ENCODE measurements around the gene ZNF565. TPM values are rescaled to one million over a fixed set of nuclear protein-coding genes. Genes with fewer than 3 reads are reported as not detected.
A peak's percentile ranks its signal among the peaks of the same experiment; 100 is the strongest.

ZNF565 gene
- total and polyA plus RNA-seq, 2 donors: 3.0 to 3.1 TPM

DNA sequence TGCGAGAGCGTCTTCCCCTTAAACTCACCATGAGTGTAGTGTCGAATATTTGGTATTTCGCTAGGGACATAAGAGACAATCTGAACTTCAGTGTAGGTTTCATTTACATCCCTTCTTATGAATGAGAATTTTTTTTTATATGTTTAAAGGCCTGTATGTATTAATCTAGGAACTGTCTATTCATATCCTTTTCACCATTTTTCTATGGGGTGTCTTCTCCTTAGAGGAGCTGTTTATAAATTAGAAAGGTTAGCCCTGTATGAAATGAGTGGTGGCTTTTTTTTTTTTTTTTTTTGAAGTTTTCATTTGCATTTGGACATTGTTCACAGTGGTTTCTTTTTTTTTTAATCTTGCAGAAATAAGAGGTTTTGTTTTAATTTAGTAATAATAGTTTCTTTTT, 8.0 kb upstream of the ZNF565 start:
- no peak overlapping the region for H3K4me3 ChIP-seq (ENCODE audit: low read length in 2 of 2)
- WGBS: 97% methylated on average over 4 of the region's 4 CpGs
- no peaks in the 10 kb centered on the region for H3K27me3 ChIP-seq (ENCODE audit: control insufficient read depth in 2 of 2, insufficient read depth in 1 of 2, low read length in 1 of 2)
- no peaks in the 10 kb centered on the region for H3K4me1 ChIP-seq (ENCODE audit: control insufficient read depth in 2 of 2, insufficient read depth in 2 of 2, low read length in 2 of 2)
- no peak overlapping the region for H3K27ac ChIP-seq (ENCODE audit: low read depth in 1 of 2, low read length in 1 of 2)
- H3K9me3 ChIP-seq (ENCODE audit: control insufficient read depth in 2 of 2, insufficient read depth in 1 of 2, low read length in 1 of 2): peaks cover 5 to 8% of the 10 kb centered on the region in 2 donors
- H3K36me3 ChIP-seq (ENCODE audit: control insufficient read depth in 2 of 2, insufficient read depth in 2 of 2, low read length in 1 of 2): peaks cover 31 to 50% of the 10 kb centered on the region in 2 donors
- no peak for DNase-seq (ENCODE audit: low read depth in 6 of 9, low spot score in 9 of 9)

DNA sequence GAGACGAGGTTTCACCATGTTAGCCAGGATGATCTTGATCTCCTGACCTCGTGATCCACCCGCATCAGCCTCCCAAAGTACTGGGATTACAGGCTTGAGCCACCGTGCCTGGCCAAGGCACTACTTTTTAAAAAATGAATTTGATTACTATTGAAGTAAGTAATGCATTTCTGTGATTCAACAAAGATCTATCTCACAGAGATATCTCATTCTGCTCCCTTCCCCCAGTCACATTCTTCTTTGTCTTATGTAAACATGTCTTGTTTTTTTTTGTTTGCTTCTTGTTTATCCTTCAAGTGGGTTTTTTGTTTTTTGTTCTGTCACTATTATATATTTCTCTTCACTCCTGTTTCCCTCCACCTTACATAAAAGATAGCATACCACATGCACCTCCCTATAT, 7.0 kb upstream of the ZNF565 start:
- WGBS: 96% methylated on average over 4 of the region's 4 CpGs
- Histone ChIP-seq H3K27ac (ENCODE audit: low read depth in 1 of 2, low read length in 1 of 2) (no peak overlapping the region), H3K9me3 (ENCODE audit: control insufficient read depth in 2 of 2, insufficient read depth in 1 of 2, low read length in 1 of 2) (peaks cover 0 to 8% of the 10 kb centered on the region in 2 donors), H3K36me3 (ENCODE audit: control insufficient read depth in 2 of 2, insufficient read depth in 2 of 2, low read length in 1 of 2) (peaks cover 25 to 42% of the 10 kb centered on the region in 2 donors), H3K4me1 (ENCODE audit: control insufficient read depth in 2 of 2, insufficient read depth in 2 of 2, low read length in 2 of 2) (no peaks in the 10 kb centered on the region), H3K4me3 (ENCODE audit: low read length in 2 of 2) (no peak overlapping the region), H3K27me3 (ENCODE audit: control insufficient read depth in 2 of 2, insufficient read depth in 1 of 2, low read length in 1 of 2) (no peaks in the 10 kb centered on the region)
- DNase-seq (ENCODE audit: low read depth in 6 of 9, low spot score in 9 of 9): no peak

DNA sequence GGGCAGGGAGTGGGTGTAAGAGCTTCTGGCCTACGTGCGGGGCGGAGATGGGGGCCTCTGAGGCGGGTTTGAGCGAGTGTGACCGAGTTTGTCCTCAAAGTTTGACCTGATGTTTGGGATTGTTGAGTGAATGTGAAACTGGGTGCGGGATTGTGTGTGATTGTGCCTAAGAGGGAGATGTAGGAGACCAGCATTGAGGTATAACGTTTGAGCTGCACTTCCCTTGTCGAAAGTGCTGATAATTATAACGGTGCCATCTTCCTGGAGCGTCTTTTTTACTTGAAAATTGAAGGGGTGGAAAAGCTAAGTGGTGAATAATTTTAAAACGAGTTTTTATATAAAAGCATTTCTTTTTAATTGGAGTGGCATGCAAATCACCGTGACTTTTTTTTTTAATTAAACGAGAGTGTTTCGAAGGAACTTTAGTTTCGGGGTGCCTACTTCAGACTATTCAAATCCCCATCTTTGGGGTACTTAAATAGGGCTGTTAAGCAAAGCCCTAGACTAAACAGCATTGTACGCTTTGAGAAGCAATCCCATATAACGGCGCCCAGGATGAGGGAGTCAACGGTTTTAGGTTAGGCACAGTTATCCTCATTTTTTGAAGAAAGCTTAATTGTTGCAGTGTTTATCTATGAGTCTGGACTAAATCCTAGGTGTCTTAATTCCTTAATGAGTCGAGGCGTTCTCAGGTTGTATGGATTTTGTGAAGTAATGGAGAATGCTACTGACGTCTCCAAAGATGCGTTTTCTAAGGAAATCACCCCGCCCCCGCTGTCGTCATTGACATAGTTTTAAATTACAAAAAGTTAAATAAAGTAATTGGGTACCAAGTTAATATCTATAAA, 1.0 kb upstream of the ZNF565 start:
- peak in 6 of 9 donors; percentile 4 to 68 (median 36) for DNase-seq (ENCODE audit: low read depth in 6 of 9, low spot score in 9 of 9)
- peak overlapping the region; percentile 94 to 95 for H3K27ac ChIP-seq (ENCODE audit: low read depth in 1 of 2, low read length in 1 of 2)
- H3K27me3 ChIP-seq (ENCODE audit: control insufficient read depth in 2 of 2, insufficient read depth in 1 of 2, low read length in 1 of 2): no peaks in the 10 kb centered on the region
- H3K9me3 ChIP-seq (ENCODE audit: control insufficient read depth in 2 of 2, insufficient read depth in 1 of 2, low read length in 1 of 2): no peaks in the 10 kb centered on the region
- H3K4me1 ChIP-seq (ENCODE audit: control insufficient read depth in 2 of 2, insufficient read depth in 2 of 2, low read length in 2 of 2): peaks cover 4 to 10% of the 10 kb centered on the region in 2 donors
- peaks cover 7 to 8% of the 10 kb centered on the region in 2 donors for H3K36me3 ChIP-seq (ENCODE audit: control insufficient read depth in 2 of 2, insufficient read depth in 2 of 2, low read length in 1 of 2)
- H3K4me3 ChIP-seq (ENCODE audit: low read length in 2 of 2): peak overlapping the region; percentile 74 to 81
- WGBS: 3% methylated on average over 27 of the region's 27 CpGs

- 98% methylated on average over 2 of the region's 2 CpGs for WGBS
- no peak for DNase-seq (ENCODE audit: low read depth in 6 of 9, low spot score in 9 of 9)
- no peaks in the 10 kb centered on the region for H3K36me3 ChIP-seq (ENCODE audit: control insufficient read depth in 2 of 2, insufficient read depth in 2 of 2, low read length in 1 of 2)
- H3K4me1 ChIP-seq (ENCODE audit: control insufficient read depth in 2 of 2, insufficient read depth in 2 of 2, low read length in 2 of 2): peaks cover 4 to 10% of the 10 kb centered on the region in 2 donors
- no peaks in the 10 kb centered on the region for H3K27me3 ChIP-seq (ENCODE audit: control insufficient read depth in 2 of 2, insufficient read depth in 1 of 2, low read length in 1 of 2)
- no peaks in the 10 kb centered on the region for H3K9me3 ChIP-seq (ENCODE audit: control insufficient read depth in 2 of 2, insufficient read depth in 1 of 2, low read length in 1 of 2)
- no peak overlapping the region for H3K27ac ChIP-seq (ENCODE audit: low read depth in 1 of 2, low read length in 1 of 2)
- no peak overlapping the region for H3K4me3 ChIP-seq (ENCODE audit: low read length in 2 of 2)
These were observed 1.6 kb downstream of the ZNF565 start for GRCh38 chr19:36212895-36213294.

- Histone ChIP-seq H3K4me3 (ENCODE audit: low read length in 2 of 2) (no peak overlapping the region), H3K27ac (ENCODE audit: low read depth in 1 of 2, low read length in 1 of 2) (no peak overlapping the region), H3K27me3 (ENCODE audit: control insufficient read depth in 2 of 2, insufficient read depth in 1 of 2, low read length in 1 of 2) (no peaks in the 10 kb centered on the region), H3K9me3 (ENCODE audit: control insufficient read depth in 2 of 2, insufficient read depth in 1 of 2, low read length in 1 of 2) (no peaks in the 10 kb centered on the region), H3K4me1 (ENCODE audit: control insufficient read depth in 2 of 2, insufficient read depth in 2 of 2, low read length in 2 of 2) (peaks cover 4 to 7% of the 10 kb centered on the region in 2 donors), H3K36me3 (ENCODE audit: control insufficient read depth in 2 of 2, insufficient read depth in 2 of 2, low read length in 1 of 2) (peaks cover 0 to 4% of the 10 kb centered on the region in 2 donors)
- DNase-seq (ENCODE audit: low read depth in 6 of 9, low spot score in 9 of 9): no peak
- 96% methylated on average over 8 of the region's 8 CpGs for WGBS
These were observed 4.0 kb downstream of the ZNF565 start for GRCh38 chr19:36210497-36210896.

GRCh38 chr19:36209372-36209771, 5.1 kb downstream of the ZNF565 start:
- H3K9me3 ChIP-seq (ENCODE audit: control insufficient read depth in 2 of 2, insufficient read depth in 1 of 2, low read length in 1 of 2): no peaks in the 10 kb centered on the region
- peaks cover 0 to 4% of the 10 kb centered on the region in 2 donors for H3K36me3 ChIP-seq (ENCODE audit: control insufficient read depth in 2 of 2, insufficient read depth in 2 of 2, low read length in 1 of 2)
- 98% methylated on average over 7 of the region's 7 CpGs for WGBS
- H3K4me1 ChIP-seq (ENCODE audit: control insufficient read depth in 2 of 2, insufficient read depth in 2 of 2, low read length in 2 of 2): peaks cover 4 to 7% of the 10 kb centered on the region in 2 donors
- no peak overlapping the region for H3K4me3 ChIP-seq (ENCODE audit: low read length in 2 of 2)
- no peak for DNase-seq (ENCODE audit: low read depth in 6 of 9, low spot score in 9 of 9)
- H3K27me3 ChIP-seq (ENCODE audit: control insufficient read depth in 2 of 2, insufficient read depth in 1 of 2, low read length in 1 of 2): no peaks in the 10 kb centered on the region
- no peak overlapping the region for H3K27ac ChIP-seq (ENCODE audit: low read depth in 1 of 2, low read length in 1 of 2)

DNA sequence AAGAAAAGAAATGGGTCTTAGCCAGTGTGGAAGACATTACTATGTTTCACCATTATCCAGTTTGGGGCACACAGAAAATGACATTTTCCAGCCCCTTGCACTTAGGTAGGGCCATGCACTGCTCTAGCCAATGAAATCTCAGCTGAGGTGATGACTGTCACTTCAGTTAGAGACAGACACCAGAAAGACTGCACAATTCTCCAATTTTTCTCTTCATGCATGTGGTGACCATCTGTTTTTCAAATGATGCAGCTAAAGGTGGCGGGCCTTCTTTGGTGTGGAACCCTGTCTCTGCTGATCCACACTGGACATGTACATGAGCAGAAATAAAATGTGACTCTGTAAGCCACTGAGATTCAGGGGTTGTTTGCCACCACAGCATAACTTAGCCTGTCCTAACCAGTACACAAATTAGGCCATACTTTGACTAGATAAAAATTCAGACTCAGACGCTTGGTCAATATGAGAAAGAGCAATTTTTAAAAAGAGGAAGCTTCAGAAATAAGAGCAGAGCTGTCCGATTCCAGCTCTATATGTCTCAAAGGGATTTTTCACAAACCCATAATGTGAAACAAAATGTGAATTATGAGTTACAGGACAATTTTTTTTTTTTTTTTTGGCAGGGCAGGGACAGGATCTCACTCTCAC, 6.7 kb downstream of the ZNF565 start:
- no peaks in the 10 kb centered on the region for H3K27me3 ChIP-seq (ENCODE audit: control insufficient read depth in 2 of 2, insufficient read depth in 1 of 2, low read length in 1 of 2)
- H3K4me3 ChIP-seq (ENCODE audit: low read length in 2 of 2): no peak overlapping the region
- H3K27ac ChIP-seq (ENCODE audit: low read depth in 1 of 2, low read length in 1 of 2): no peak overlapping the region
- H3K9me3 ChIP-seq (ENCODE audit: control insufficient read depth in 2 of 2, insufficient read depth in 1 of 2, low read length in 1 of 2): no peaks in the 10 kb centered on the region
- H3K36me3 ChIP-seq (ENCODE audit: control insufficient read depth in 2 of 2, insufficient read depth in 2 of 2, low read length in 1 of 2): peaks cover 0 to 4% of the 10 kb centered on the region in 2 donors
- WGBS: 95% methylated on average over 3 of the region's 3 CpGs
- no peaks in the 10 kb centered on the region for H3K4me1 ChIP-seq (ENCODE audit: control insufficient read depth in 2 of 2, insufficient read depth in 2 of 2, low read length in 2 of 2)
- no peak for DNase-seq (ENCODE audit: low read depth in 6 of 9, low spot score in 9 of 9)

GRCh38 chr19:36203293-36203692, 11.2 kb downstream of the ZNF565 start:
- Histone ChIP-seq H3K4me1 (ENCODE audit: control insufficient read depth in 2 of 2, insufficient read depth in 2 of 2, low read length in 2 of 2) (no peaks in the 10 kb centered on the region), H3K4me3 (ENCODE audit: low read length in 2 of 2) (no peak overlapping the region), H3K36me3 (ENCODE audit: control insufficient read depth in 2 of 2, insufficient read depth in 2 of 2, low read length in 1 of 2) (peaks cover 0 to 8% of the 10 kb centered on the region in 2 donors), H3K9me3 (ENCODE audit: control insufficient read depth in 2 of 2, insufficient read depth in 1 of 2, low read length in 1 of 2) (no peaks in the 10 kb centered on the region), H3K27ac (ENCODE audit: low read depth in 1 of 2, low read length in 1 of 2) (no peak overlapping the region), H3K27me3 (ENCODE audit: control insufficient read depth in 2 of 2, insufficient read depth in 1 of 2, low read length in 1 of 2) (no peaks in the 10 kb centered on the region)
- WGBS: 97% methylated on average over 4 of the region's 4 CpGs
- DNase-seq (ENCODE audit: low read depth in 6 of 9, low spot score in 9 of 9): no peak

GRCh38 chr19:36201684-36202083, 12.8 kb downstream of the ZNF565 start:
- Histone ChIP-seq H3K4me3 (ENCODE audit: low read length in 2 of 2) (no peak overlapping the region), H3K4me1 (ENCODE audit: control insufficient read depth in 2 of 2, insufficient read depth in 2 of 2, low read length in 2 of 2) (no peaks in the 10 kb centered on the region), H3K27me3 (ENCODE audit: control insufficient read depth in 2 of 2, insufficient read depth in 1 of 2, low read length in 1 of 2) (no peaks in the 10 kb centered on the region), H3K36me3 (ENCODE audit: control insufficient read depth in 2 of 2, insufficient read depth in 2 of 2, low read length in 1 of 2) (peaks cover 0 to 8% of the 10 kb centered on the region in 2 donors), H3K9me3 (ENCODE audit: control insufficient read depth in 2 of 2, insufficient read depth in 1 of 2, low read length in 1 of 2) (no peaks in the 10 kb centered on the region), H3K27ac (ENCODE audit: low read depth in 1 of 2, low read length in 1 of 2) (no peak overlapping the region)
- WGBS: 97% methylated on average over 6 of the region's 6 CpGs
- DNase-seq (ENCODE audit: low read depth in 6 of 9, low spot score in 9 of 9): no peak

Data from thymus (tissue), 11 donors.